ENCODE data around the gene OR9Q1.
"Not testable (repeated sequence)": the region's sequence is repeated elsewhere in the genome, so short reads cannot be mapped to it uniquely, and the experiment has no call there.

The OR9Q1 gene

GRCh38 chr11:57981536-57981935 lies 42.1 kb upstream of the OR9Q1 start:
- Histone ChIP-seq H3K9ac (ENCODE audit: low read depth, low read length) (no peak overlapping the region), H3K27ac (ENCODE audit: low read length) (no peak overlapping the region), H3K4me2 (ENCODE audit: insufficient read depth, low read length) (no peak overlapping the region), H3K9me3 (ENCODE audit: insufficient read depth, low read length, severe bottlenecking) (no peaks in the 10 kb centered on the region), H3K79me2 (ENCODE audit: insufficient read depth, low read length) (no peaks in the 10 kb centered on the region), H3K36me3 (ENCODE audit: insufficient read depth, low read length) (no peaks in the 10 kb centered on the region), H3K4me3 (ENCODE audit: low read depth in 1 of 2, low read length in 2 of 2) (no peak overlapping the region), H3K27me3 (ENCODE audit: insufficient read depth, low read length, poor library complexity) (peaks cover 3% of the 10 kb centered on the region), H2AFZ (ENCODE audit: low read depth, low read length) (no peak overlapping the region), H3K4me1 (ENCODE audit: insufficient read depth, low read length) (no peaks in the 10 kb centered on the region), H4K20me1 (ENCODE audit: insufficient read depth, low read length) (no peaks in the 10 kb centered on the region)
- TF ChIP-seq CTCF (IDR thresholded peaks at IDR 0.05; ENCODE audit: borderline replicate concordance, extremely low read depth, low read length, poor library complexity, severe bottlenecking) (no peak), EZH2 (IDR thresholded peaks at IDR 0.05; ENCODE audit: borderline replicate concordance, low read depth, low read length, severe bottlenecking) (no peak)
- DNase-seq (no peak), ATAC-seq (ENCODE audit: insufficient read depth, low read depth) (no peak)

GRCh38 chr11:57982776-57983175 lies 40.9 kb upstream of the OR9Q1 start:
- Histone ChIP-seq H3K9ac (ENCODE audit: low read depth, low read length) (no peak overlapping the region), H3K9me3 (ENCODE audit: insufficient read depth, low read length, severe bottlenecking) (no peaks in the 10 kb centered on the region), H4K20me1 (ENCODE audit: insufficient read depth, low read length) (no peaks in the 10 kb centered on the region), H3K79me2 (ENCODE audit: insufficient read depth, low read length) (no peaks in the 10 kb centered on the region), H2AFZ (ENCODE audit: low read depth, low read length) (no peak overlapping the region), H3K4me2 (ENCODE audit: insufficient read depth, low read length) (no peak overlapping the region), H3K4me3 (ENCODE audit: low read depth in 1 of 2, low read length in 2 of 2) (no peak overlapping the region), H3K27me3 (ENCODE audit: insufficient read depth, low read length, poor library complexity) (peaks cover 3% of the 10 kb centered on the region), H3K36me3 (ENCODE audit: insufficient read depth, low read length) (no peaks in the 10 kb centered on the region), H3K27ac (ENCODE audit: low read length) (no peak overlapping the region), H3K4me1 (ENCODE audit: insufficient read depth, low read length) (no peaks in the 10 kb centered on the region)
- TF ChIP-seq EZH2 (IDR thresholded peaks at IDR 0.05; ENCODE audit: borderline replicate concordance, low read depth, low read length, severe bottlenecking) (no peak), CTCF (IDR thresholded peaks at IDR 0.05; ENCODE audit: borderline replicate concordance, extremely low read depth, low read length, poor library complexity, severe bottlenecking) (no peak)
- DNase-seq = no peak
- no peak for ATAC-seq (ENCODE audit: insufficient read depth, low read depth)

GRCh38 chr11:57983191-57983590 lies 40.5 kb upstream of the OR9Q1 start:
- Histone ChIP-seq H3K4me3 (ENCODE audit: low read depth in 1 of 2, low read length in 2 of 2) (no peak overlapping the region), H3K9ac (ENCODE audit: low read depth, low read length) (no peak overlapping the region), H3K4me1 (ENCODE audit: insufficient read depth, low read length) (no peaks in the 10 kb centered on the region), H3K27ac (ENCODE audit: low read length) (no peak overlapping the region), H3K9me3 (ENCODE audit: insufficient read depth, low read length, severe bottlenecking) (no peaks in the 10 kb centered on the region), H2AFZ (ENCODE audit: low read depth, low read length) (no peak overlapping the region), H3K36me3 (ENCODE audit: insufficient read depth, low read length) (no peaks in the 10 kb centered on the region), H3K27me3 (ENCODE audit: insufficient read depth, low read length, poor library complexity) (peaks cover 3% of the 10 kb centered on the region), H4K20me1 (ENCODE audit: insufficient read depth, low read length) (no peaks in the 10 kb centered on the region), H3K79me2 (ENCODE audit: insufficient read depth, low read length) (no peaks in the 10 kb centered on the region), H3K4me2 (ENCODE audit: insufficient read depth, low read length) (no peak overlapping the region)
- no peak for TF ChIP-seq CTCF (IDR thresholded peaks at IDR 0.05; ENCODE audit: borderline replicate concordance, extremely low read depth, low read length, poor library complexity, severe bottlenecking)
- no peak for TF ChIP-seq EZH2 (IDR thresholded peaks at IDR 0.05; ENCODE audit: borderline replicate concordance, low read depth, low read length, severe bottlenecking)
- no peak for ATAC-seq (ENCODE audit: insufficient read depth, low read depth)
- no peak for DNase-seq

GRCh38 chr11:57999523-57999922 lies 24.2 kb upstream of the OR9Q1 start:
- H2AFZ ChIP-seq (ENCODE audit: low read depth, low read length); H4K20me1 ChIP-seq (ENCODE audit: insufficient read depth, low read length); H3K79me2 ChIP-seq (ENCODE audit: insufficient read depth, low read length); H3K4me2 ChIP-seq (ENCODE audit: insufficient read depth, low read length); DNase-seq; ATAC-seq (ENCODE audit: insufficient read depth, low read depth); H3K4me1 ChIP-seq (ENCODE audit: insufficient read depth, low read length); H3K27me3 ChIP-seq (ENCODE audit: insufficient read depth, low read length, poor library complexity); H3K27ac ChIP-seq (ENCODE audit: low read length); H3K9me3 ChIP-seq (ENCODE audit: insufficient read depth, low read length, severe bottlenecking); H3K9ac ChIP-seq (ENCODE audit: low read depth, low read length); H3K36me3 ChIP-seq (ENCODE audit: insufficient read depth, low read length); H3K4me3 ChIP-seq (ENCODE audit: low read depth in 1 of 2, low read length in 2 of 2): not testable (repeated sequence)

GRCh38 chr11:58000021-58000420 lies 23.7 kb upstream of the OR9Q1 start:
- not testable (repeated sequence) for H3K27ac ChIP-seq (ENCODE audit: low read length); H3K36me3 ChIP-seq (ENCODE audit: insufficient read depth, low read length); DNase-seq; H3K4me2 ChIP-seq (ENCODE audit: insufficient read depth, low read length); H3K4me3 ChIP-seq (ENCODE audit: low read depth in 1 of 2, low read length in 2 of 2); H3K9ac ChIP-seq (ENCODE audit: low read depth, low read length); H3K27me3 ChIP-seq (ENCODE audit: insufficient read depth, low read length, poor library complexity); H4K20me1 ChIP-seq (ENCODE audit: insufficient read depth, low read length); H3K79me2 ChIP-seq (ENCODE audit: insufficient read depth, low read length); ATAC-seq (ENCODE audit: insufficient read depth, low read depth); H3K4me1 ChIP-seq (ENCODE audit: insufficient read depth, low read length); H3K9me3 ChIP-seq (ENCODE audit: insufficient read depth, low read length, severe bottlenecking); H2AFZ ChIP-seq (ENCODE audit: low read depth, low read length)

All from DND-41 (cell line).